HG02938 (cell line): ENCODE results near the gene LRRIQ1.

ENCODE experiments used
- ATAC-seq: cut with Tn5 transposase; IDR thresholded peaks from one replicate; pipeline ENCODE4 v1.9.1; 2021; ENCODE audit warnings: mild to moderate bottlenecking, moderate library complexity; ENCODE audit not compliant: unreplicated experiment

The LRRIQ1 gene

GRCh38 chr12:85279449-85280164 lies 243.5 kb downstream of the LRRIQ1 start:
- ATAC-seq: no peak

GRCh38 chr12:85280165-85280983 lies 244.2 kb downstream of the LRRIQ1 start, which contains the start of gene ALX1:
Gene ALX1 (plus strand): TSS chr12:85280220. CDS start chr12:85280262, 42 bp downstream.
- ATAC-seq: peak; percentile 57

GRCh38 chr12:85280984-85281630 lies 245.0 kb downstream of the LRRIQ1 start:
- ATAC-seq: peak; percentile 11

- ATAC-seq: no peak
These were observed 245.6 kb downstream of the LRRIQ1 start for GRCh38 chr12:85281636-85282312.

- no peak for ATAC-seq
These were observed 247.4 kb downstream of the LRRIQ1 start for GRCh38 chr12:85283560-85283959.
